Right renal pelvis (tissue), 4 donors: Measurements from ENCODE around the gene UBR7. TPM values are rescaled to one million over a fixed set of nuclear protein-coding genes. Genes with fewer than 3 reads are reported as not detected.
"Not testable (repeated sequence)": the region's sequence is repeated elsewhere in the genome, so short reads cannot be mapped to it uniquely, and the experiment has no call there.

Source experiments
- DNase-seq, 4 donors: peaks; one replicate each; pipeline ENCODE4 v3.0.0-alpha.2; 2013; ENCODE audit warnings: low read depth in 4 of 4, low spot score in 3 of 4, missing footprints in 1 of 4
- polyA plus RNA-seq, 4 donors: library from polyadenylated mRNA; unstranded; fragments of 120-200 nt; gene quantifications; one replicate each; pipeline ENCODE4 v1.2.1, GENCODE V29; 2013; ENCODE audit not compliant: insufficient read length in 4 of 4

UBR7 gene
- 10 to 100 TPM; 35.6 to 39.9 (median 38.9) TPM for polyA plus RNA-seq

- peak; percentile 91 to 95 (median 93) for DNase-seq
Measured at GRCh38 chr14:93206793-93207467, at the start of gene UBR7, which contains the start of gene GON7. UBR7 (plus strand) TSS chr14:93207256; CDS start chr14:93207292, 36 bp downstream. GON7 (minus strand) TSS chr14:93207065; CDS start chr14:93207037, 28 bp downstream.

- DNase-seq = not testable (repeated sequence)
Measured at GRCh38 chr14:93158349-93158748, 48.7 kb upstream of the UBR7 start.

- not testable (repeated sequence) for DNase-seq
Measured at GRCh38 chr14:93159625-93160352, 47.3 kb upstream of the UBR7 start.

- no peak for DNase-seq
Measured at GRCh38 chr14:93160353-93160801, 46.7 kb upstream of the UBR7 start.

GRCh38 chr14:93161411-93161940, 45.6 kb upstream of the UBR7 start:
- DNase-seq = no peak

- no peak for DNase-seq
Measured at GRCh38 chr14:93163564-93163963, 43.5 kb upstream of the UBR7 start.

- not testable (repeated sequence) for DNase-seq
Measured at GRCh38 chr14:93165271-93166265, 41.5 kb upstream of the UBR7 start.

- DNase-seq = not testable (repeated sequence)
Measured at GRCh38 chr14:93168610-93169009, 38.4 kb upstream of the UBR7 start.

GRCh38 chr14:93169619-93170018, 37.4 kb upstream of the UBR7 start:
- DNase-seq = not testable (repeated sequence)

- DNase-seq = not testable (repeated sequence)
Measured at GRCh38 chr14:93170141-93170540, 36.9 kb upstream of the UBR7 start.

GRCh38 chr14:93171376-93171775, 35.7 kb upstream of the UBR7 start:
- no peak for DNase-seq

GRCh38 chr14:93173943-93174395, 33.1 kb upstream of the UBR7 start:
- no peak for DNase-seq

GRCh38 chr14:93174731-93175130, 32.3 kb upstream of the UBR7 start:
- not testable (repeated sequence) for DNase-seq

- no peak for DNase-seq
Measured at GRCh38 chr14:93175492-93175891, 31.6 kb upstream of the UBR7 start.

- DNase-seq = no peak
Measured at GRCh38 chr14:93183596-93184317, 23.3 kb upstream of the UBR7 start.

GRCh38 chr14:93184391-93185348, 22.4 kb upstream of the UBR7 start, which contains the start of the genes LYSET and MOAP1:
LYSET (plus strand) TSS chr14:93185317; CDS start chr14:93185406, 89 bp downstream.
MOAP1 (minus strand) TSS chr14:93184897; CDS start chr14:93184242, 655 bp downstream.
- peak in 2 of 4 donors; percentile 79 for DNase-seq

- peak in 1 of 4 donors; percentile 31 for DNase-seq
Measured at GRCh38 chr14:93185349-93185720, 21.7 kb upstream of the UBR7 start.

GRCh38 chr14:93186466-93186865, 20.6 kb upstream of the UBR7 start:
- no peak for DNase-seq
